NCI-H1694 (cell line): ENCODE data around the gene BCOR.

ENCODE experiments used
- DNase-seq: peaks from one replicate; lab custom pipeline; 2025; lab: John Stamatoyannopoulos, UW

The BCOR gene

DNA sequence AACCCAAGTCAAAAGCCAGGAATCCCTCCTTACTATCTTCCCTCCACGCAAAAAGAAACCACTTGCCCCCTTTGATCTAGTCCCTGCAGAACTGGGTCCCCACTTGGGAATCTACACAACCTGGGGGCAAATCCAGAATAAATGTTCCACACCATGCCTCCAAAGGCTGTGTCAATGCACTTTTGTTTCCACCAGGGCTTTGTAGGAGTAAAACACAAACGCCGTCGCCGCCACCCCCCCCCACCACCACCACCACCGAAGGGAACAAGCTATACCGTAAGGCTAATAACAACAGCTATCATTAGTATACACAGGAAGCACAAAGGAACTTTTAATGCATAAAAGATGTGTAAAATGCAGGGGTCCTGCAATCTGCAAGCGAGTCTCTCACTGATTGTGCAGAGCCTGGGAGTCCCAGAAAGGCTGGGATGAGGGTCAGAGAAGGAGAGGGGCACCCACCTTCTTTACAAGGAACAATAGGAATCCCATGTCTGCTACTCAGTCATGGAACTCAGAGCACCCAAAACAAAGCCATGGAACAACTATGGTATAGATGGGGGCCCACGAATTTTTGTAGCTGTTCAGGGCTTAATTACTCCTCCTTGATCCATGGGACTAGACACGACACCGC, 13.2 kb downstream of the BCOR start:
- DNase-seq = no peak

DNA sequence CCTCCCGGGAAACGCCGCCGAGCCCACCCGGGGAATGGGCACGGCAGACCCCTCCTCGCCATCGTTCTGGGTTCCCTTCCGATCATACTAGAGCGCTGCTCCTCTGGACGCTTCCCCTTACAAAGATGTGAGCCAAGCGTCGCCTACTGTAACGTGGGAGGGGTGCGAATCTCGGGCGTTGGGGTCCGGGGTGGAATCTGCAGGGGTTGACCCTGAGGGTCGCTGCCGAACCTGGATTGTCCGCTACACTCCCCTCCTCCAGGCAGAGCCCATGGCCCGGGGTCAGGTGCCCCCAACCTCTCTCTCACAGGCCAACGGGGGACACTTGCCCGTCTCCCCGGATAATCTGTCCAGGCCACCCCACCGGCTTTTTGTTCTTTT, 13.8 kb downstream of the BCOR start:
- DNase-seq = no peak

DNA sequence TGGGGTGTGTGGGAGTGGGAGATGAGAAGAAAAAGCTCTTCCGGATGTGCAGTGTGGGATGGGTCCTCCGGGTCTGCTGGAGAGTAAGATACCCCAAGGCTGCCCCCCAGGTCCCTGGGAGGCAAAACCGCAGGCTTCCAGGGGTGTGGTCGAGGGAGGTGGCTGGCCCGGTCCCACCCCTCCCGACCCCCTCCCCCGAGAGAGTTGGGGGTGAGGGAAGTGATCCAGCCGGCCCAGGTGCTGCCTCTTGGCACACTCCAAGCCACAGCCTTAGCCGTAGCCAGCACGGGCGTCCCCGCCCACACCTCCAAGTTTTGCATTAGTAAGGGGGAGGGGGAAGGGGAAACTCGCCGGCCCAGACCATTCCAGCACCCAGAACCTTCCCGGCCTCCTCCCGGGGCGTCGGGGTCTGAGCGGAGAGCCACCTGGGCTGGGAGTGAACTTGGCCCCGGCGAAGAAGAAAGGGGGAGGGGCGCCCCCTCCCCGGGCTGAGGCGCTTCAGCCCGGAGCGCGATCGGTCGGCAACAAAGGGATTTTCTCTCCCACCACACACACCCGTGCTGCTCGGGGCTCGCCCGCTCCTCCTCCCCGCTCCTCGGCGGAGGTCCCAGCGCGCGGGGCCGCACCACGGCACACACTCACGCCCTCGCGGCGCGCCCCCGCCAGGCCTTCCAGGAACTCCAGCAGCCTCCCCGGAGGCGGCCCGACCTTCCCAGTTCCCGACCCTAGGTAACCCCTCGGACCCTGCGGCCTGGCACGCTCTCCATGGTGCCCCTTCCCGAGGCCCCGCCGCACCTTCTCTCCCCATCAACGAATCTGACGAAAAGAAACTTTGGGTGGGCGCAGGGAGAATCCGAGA, 14.4 kb downstream of the BCOR start:
- DNase-seq = no peak

DNA sequence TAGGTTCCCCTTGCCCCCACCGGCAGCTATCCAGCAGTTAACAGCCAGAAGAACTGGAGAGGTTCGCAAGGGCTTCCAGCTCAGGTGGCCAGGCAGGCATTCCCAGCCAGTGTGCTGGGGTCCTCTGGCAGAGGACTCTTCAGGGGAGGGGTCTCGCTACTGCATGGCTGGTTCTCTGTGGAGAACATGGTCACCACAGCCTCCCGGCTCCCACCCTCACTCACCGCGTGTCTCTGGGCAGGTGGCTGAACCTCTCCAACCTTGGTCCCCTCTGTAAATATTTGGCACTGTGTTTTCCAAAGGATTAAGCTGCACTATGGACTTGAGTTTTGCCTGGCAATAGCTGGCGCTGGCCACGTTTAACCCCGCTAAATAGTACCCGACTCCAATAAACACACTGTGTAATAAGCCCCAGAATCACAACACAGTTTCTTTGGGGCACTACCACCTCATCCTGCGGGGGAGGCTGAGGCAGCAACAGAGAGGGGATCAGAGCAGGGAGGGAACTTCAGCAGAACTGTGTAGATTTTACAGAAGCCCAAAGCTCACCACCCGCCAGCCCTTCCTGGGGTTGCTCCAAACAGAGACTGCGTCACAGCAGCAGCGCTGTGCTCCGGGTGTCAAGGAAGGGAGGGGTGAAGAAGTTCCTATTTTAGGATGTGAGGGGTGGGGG, 15.2 kb downstream of the BCOR start:
- DNase-seq = no peak

DNA sequence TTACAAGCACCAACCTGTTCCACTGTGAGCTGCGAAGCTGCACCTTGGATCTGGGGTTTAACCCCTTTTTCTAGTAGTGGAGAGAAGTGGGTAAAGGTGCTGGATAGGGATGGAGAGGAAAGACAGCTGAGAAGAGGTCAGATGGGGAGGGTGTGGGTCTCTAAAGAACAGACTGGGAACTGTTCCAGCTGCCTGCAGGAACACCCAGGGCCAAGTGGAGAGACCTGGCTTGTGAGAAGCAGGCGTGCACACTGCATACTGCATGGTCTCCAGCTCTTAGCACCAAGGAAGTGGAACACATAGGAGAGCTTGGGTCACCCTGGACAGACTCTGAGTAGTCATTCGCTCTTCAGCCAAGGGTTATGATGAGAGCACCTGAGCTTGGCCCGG, 16.1 kb downstream of the BCOR start:
- DNase-seq = no peak

DNA sequence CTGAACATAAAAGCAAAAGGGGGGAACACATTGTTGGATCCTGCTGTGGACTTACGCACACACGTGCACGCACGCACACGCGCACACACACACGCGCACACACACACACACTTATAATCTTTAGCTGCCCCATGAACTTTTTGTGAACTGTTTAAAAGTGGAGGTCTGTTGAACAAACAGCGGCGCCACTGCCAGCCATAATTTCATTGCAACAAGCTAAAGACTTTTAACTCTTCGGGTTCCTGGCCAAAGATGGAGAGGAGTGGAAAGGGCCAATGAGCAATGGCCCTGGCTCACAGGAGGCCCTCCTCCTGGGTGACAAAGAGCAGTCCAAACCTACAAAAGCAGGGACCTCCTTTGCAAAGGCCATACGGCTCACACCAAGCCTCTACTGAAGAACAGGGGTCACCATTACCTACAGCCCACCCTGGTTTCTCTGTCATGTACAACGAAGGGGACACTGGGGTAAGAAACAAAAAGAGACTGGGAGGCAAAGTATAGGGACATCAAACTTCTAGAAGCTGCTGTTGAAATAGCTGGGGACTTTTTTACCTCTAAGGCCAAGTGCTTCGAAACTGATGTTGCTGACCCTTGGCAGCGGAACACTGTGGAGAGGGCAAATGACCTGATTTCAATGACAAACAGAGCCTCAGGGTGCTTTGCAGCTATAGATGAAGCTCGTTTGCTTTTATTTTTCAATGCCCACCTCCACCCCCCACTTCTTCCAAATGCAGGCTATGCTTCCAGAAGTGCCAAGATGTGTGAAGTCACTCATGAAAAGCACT, 16.7 kb downstream of the BCOR start:
- DNase-seq = no peak

DNA sequence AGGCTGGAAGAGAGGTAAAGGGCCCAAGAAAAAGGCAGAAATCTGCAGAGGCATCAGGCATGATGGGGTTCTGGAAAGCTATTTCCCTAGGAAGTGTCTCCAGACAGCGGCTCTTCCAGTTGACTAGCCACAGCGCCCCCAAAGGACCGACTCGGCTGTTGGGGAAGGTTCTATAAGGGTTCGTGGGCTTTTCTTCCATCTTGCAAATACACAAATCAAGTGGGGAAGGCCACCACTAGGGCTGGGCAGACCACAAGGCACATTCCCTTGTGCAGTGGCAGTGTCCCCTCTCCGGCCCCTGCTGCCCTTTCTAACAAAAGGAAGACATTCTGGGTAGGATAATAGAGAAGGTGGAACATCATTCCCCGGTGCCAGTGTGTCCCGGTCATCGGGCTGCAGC, 18.2 kb downstream of the BCOR start:
- no peak for DNase-seq

DNA sequence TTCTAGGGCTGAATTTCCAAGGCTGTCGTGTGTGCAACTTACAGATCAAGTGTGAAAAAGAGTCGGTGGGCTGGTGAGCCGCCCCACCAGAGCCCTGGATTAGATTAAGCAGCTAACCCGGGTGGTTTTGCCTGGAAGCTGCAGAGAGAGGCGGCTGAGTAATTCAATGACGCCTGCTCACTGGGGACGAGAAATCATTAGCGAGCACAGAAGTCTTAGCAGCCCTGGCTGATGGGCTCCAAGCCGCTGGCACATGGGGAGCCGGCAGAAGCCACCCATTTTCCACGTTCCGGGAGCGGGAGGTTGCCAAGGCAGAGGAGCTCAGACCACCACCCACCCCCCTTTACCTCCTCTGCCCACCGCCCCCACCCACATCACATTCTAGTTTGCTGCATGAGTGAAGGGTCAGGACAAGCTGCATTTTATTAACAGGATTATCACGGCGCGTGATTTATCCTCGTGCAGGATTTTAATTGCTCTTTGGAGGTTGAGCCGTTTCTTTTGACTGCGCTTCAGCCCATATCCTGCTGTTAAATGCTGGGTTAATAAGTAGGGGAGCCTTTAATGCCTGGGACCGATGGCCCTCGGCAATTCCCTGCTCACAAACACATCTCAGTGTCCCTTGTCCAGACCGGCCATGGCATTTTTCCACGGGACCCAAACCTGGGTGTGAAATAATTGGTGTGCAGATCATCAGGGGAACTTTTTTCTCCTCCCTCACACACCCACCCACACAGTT, 19.1 kb downstream of the BCOR start:
- no peak for DNase-seq

DNA sequence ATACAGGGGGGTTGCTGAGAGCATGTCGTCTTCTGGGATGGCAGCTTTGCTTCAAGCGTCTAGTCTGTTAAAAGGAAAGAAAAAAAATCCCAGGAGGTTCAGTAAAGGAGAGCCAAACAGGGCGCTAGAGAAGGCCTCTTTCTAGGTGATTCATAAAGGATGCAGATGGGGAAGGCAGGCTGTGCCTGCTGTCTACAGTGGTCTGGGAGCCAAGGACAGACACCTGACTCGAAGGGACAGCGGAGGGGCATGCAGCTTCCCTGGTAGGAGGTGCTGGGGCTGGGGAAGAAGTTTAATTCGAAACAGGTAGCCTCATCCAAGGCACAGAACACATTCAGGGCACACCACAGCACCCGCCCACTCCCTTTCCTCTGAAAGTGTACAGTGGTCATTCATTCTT, 19.9 kb downstream of the BCOR start:
- DNase-seq = no peak

DNA sequence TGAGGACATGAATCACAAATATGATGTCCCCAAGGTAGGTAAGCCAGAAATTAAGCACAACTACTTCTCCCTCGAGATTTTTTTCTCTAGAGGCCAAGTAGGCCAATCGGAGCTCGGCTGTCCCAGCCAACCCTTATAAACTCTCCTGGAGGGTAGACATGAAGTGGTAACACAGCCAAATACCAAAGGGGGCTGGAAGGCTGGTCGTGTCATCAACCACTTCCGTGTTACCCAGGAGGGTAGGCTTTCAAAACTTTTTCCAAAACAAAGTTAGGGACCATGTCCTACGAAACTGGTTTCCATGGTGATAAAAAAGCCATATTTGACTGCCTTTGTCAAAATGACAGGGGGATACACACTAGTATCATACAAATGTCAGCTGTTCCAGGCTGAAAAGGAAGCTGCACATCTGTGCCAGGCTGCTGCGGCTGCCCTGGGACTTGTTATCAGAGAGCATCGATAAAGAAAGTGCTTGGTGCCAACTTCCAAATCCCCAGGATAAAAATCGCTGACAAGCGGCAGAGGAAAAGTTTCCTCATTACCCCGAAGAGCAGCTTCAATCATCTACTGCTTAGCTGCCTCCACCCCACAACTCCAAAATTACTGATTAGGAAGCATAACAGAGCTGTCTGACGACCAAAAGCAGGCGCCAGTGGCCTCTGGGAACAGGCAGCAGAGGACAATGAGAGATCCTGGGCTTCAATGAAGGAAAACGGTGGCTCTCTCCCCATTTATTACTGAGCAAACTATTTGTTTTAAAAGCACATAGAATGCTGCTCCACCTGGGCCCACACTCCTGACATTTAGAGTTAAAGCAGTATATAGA, 20.8 kb downstream of the BCOR start:
- DNase-seq = no peak

DNA sequence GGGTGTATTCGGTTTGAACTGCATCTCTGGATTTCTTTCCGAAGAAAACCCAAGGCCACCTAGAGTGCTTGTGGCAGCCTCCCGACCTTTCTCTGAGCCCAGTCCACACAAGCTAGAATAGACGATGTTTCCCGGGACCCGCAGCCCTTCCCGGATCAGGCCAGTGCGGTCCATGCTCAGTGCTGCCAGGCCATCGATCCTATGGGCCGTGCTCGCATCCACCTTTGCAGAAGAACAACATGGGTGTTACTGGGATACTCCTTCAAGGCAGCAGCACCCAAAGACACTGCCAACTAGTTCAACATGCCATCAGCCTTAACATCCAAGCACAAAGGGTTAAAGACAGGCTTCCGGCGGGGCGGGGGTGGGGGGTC, 22.8 kb downstream of the BCOR start:
- DNase-seq = no peak

DNA sequence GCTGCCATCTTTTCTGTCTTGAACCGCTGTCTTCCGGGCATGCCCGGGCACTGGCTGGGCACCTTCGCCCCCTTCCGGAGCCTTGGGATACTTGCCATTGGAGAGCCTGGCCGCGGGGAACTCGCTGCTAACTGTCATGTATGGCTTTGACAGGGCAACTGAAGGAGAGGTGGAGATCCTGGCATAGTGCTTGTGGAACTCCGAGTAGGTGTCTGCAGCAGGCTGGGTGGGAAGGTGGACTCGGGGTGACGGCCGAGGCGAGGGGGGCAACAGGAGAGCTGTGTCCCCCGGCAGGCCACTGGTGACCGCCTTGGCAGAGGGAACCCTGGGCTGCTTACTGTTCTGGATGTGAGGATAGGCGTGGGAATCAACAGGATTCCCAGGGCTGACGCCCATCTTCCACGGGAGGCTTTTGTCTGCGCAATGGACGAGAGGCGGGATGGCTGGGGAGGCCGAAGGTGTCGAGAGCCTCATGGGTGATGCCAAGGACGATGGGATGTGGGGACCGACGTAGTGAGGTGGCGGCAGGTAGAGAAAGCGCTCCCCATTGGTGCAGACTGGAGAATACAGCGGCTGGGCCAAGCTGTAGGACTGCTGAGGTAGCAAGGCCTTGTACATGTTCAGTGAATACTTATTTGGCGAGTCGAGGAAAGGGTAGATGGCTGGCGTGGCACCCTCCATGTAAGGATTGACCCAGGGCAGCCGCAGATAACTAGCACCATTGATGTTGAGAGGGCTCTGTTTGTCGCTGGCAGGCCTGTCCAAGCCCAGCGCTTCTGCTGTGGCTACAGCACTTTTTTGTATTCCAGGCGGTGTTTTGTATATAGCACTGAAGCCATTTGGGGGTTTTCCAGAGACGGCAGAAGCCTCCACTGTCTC, 23.4 kb downstream of the BCOR start:
- no peak for DNase-seq

DNA sequence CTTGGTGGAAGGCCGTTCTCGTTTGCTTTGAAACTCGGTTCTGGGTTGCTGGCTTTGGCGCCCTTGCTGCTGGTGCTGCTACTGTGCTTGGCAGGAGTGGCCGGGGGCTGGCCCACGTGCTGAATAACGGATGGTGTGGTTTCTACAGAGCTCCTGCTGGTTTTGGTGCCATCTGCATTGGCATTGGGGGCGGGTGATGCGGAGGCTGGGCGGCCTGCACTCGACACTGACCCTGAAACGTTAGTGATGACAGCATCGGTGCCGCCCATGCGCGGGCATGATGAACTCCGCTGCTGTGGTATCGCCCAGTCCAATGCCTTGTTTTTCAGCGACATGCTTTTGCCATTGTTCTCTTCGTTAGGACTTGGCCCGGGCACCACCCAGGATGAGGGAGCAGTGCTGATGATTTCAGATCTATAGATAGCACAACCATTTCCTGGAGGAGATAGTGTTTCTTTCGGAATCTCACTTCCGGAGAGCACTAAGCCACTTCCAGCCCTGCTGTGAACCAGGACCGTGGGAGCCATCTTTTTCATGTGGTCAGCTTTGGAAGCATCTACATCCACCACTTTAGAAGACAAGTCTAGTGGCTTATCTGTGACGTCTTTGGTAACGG, 24.2 kb downstream of the BCOR start:
- no peak for DNase-seq

DNA sequence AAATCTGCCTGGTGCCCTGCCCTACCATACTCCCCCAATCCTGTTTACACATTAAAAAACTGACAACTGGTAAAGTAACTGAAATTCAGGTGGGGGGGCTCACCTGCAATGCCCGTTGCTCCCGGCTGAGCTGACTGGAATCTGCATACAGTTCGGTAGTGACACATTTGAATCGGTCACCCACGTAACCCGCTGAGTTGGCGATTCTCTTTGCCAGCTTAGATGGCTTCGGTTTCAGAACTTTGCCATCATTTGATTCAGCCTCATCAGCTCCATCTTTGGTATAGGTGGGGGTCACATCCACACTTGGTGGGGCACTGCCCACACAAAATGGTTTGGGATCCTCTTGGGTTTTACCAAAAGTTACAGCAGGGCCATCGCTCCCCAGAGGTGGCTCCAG, 25.5 kb downstream of the BCOR start:
- DNase-seq = no peak

DNA sequence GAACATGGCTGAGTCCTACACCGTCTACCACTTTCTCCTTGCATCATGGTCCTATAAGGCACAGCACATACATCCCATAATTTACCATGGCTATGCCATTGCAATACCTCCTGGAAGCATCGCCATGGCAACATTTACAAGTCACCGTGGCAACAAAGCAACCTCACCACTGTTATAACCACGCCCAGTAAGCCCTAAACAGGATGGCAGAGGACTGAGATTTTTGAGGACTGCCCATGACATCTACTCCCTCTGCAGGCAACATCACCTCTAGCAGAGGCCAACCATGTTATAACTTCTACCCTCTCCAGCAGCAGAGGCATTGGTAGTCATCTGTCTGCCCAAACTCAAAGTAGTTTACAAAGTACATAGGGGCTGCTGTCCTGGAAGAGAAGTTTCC, 29.7 kb downstream of the BCOR start:
- no peak for DNase-seq

DNA sequence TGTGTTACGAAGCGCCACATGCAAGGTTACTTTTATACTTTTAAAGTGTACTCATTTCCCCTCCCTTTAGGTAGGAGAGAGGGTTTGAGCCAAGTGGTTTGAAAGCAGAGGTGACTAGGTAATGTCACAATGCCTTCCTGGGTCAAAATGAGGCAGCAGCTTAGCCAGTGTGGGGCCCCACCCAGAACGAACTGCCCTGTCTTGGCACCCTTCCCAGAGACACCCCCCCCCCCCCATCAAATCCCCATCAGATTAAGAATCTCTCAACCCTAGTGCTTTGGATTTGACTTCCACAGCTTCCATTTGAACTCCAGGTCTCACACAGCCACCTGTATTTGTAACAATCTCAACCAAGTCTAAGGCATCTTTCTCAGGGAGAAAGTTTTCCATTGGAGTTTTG, 31.1 kb downstream of the BCOR start:
- DNase-seq = no peak

DNA sequence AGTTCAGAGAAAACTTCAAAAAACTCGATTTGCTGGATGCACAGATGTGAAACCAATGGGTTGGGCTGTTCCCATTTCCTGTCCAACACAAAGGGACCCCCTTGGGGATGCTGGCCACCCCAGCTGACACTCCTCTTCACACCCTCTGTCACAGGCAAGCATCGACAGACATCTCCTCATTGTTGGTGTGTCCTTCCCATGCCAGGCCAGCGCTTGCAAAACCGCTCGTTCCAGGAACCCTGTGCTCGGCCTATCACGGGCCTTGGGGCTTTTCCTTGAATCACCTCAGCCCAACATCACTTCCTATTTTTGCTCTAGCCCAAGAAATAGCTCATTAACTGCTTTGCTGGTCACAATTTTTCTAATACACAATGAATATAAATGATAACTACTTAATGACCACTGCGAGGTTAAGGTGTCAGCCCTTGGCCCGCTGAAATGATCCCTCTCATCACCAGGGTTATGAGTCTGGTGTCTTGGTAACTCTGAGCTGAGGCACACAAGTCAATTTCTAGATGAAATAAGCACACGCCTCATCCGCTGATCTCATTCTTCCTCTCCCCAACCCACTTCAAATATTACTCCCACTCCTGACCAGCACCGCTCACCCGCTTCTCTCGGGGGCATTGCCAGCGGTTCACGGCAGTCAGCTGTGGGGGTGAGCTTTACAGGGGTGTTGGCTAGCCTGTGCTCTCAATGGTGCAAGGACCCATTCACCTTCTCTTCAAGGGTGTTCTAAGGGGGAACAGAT, 32.3 kb downstream of the BCOR start:
- DNase-seq = no peak

DNA sequence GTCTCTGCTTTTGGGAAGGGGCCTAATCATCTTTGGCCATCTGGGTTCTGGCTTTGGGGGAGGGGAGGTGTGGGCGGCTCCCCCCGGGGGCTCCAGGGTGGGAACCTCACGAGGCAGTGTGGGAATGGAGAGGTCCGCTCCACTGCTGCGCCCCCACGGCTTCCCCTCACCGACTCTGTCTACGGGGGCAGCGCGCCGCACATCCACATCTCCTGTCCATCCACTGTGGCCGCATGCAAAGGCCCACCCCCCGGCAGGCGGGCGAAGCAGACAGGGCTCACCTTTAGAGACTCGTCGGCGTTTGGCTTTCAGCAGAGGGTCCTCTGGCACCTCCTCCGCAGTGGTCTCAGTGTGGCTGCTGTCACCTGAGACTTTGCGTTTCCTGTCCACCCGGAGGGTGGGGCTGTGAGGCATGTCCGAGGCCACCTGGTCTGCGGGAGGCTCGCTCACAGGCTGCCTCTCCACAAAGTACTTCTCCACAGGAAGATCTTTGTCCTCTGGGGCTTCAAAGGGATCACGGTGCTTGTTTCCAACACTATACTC, 33.6 kb downstream of the BCOR start:
- DNase-seq = no peak
